ENCODE data around the gene MTMR12.

Gene MTMR12

GRCh38 chr5:32312595-32313332 is at the start of gene MTMR12:
Gene MTMR12 (minus strand): TSS chr5:32312939. CDS start chr5:32312838, 101 bp downstream.
- no peaks in the 10 kb centered on the region for H3K36me3 ChIP-seq (ENCODE audit: insufficient read depth, low read length)
- peak within 1 kb of the TSS; percentile 96 for H3K9ac ChIP-seq (ENCODE audit: low read depth, low read length)
- H3K9me3 ChIP-seq (ENCODE audit: control insufficient read depth, insufficient read depth, low read length), result no peaks in the 10 kb centered on the region
- no peaks in the 10 kb centered on the region for H3K4me1 ChIP-seq (ENCODE audit: insufficient read depth, low read length)

GRCh38 chr5:32362527-32362926 is 49.8 kb upstream of the MTMR12 start:
- Histone ChIP-seq H3K36me3 (ENCODE audit: insufficient read depth, low read length) (no peaks in the 10 kb centered on the region; the same call in 1 of the 2 replicates), H3K9ac (ENCODE audit: low read depth, low read length) (no peak overlapping the region), H3K4me1 (ENCODE audit: insufficient read depth, low read length) (peaks cover 12% of the 10 kb centered on the region)

GRCh38 chr5:32360906-32361305 is 48.2 kb upstream of the MTMR12 start:
- peaks cover 12% of the 10 kb centered on the region for H3K4me1 ChIP-seq (ENCODE audit: insufficient read depth, low read length)
- peaks cover 4% of the 10 kb centered on the region for H3K36me3 ChIP-seq (ENCODE audit: insufficient read depth, low read length)
- H3K9ac ChIP-seq (ENCODE audit: low read depth, low read length), result no peak overlapping the region
- no peaks in the 10 kb centered on the region for H3K9me3 ChIP-seq (ENCODE audit: control insufficient read depth, insufficient read depth, low read length)

More at GRCh38 chr5:32362527-32362926, 49.8 kb upstream of the MTMR12 start:
- H3K9me3 ChIP-seq (ENCODE audit: control insufficient read depth, insufficient read depth, low read length), result no peaks in the 10 kb centered on the region

- no peak overlapping the region for H3K9ac ChIP-seq (ENCODE audit: low read depth, low read length)
- peaks cover 4% of the 10 kb centered on the region for H3K36me3 ChIP-seq (ENCODE audit: insufficient read depth, low read length)
Measured at GRCh38 chr5:32358611-32359010, 45.9 kb upstream of the MTMR12 start.

GRCh38 chr5:32357658-32358057 is 44.9 kb upstream of the MTMR12 start:
- H3K4me1 ChIP-seq (ENCODE audit: insufficient read depth, low read length), result peaks cover 12% of the 10 kb centered on the region
- H3K9me3 ChIP-seq (ENCODE audit: control insufficient read depth, insufficient read depth, low read length), result no peaks in the 10 kb centered on the region
- no peak overlapping the region for H3K9ac ChIP-seq (ENCODE audit: low read depth, low read length)
- H3K36me3 ChIP-seq (ENCODE audit: insufficient read depth, low read length), result peaks cover 4% of the 10 kb centered on the region

More at GRCh38 chr5:32358611-32359010, 45.9 kb upstream of the MTMR12 start:
- Histone ChIP-seq H3K4me1 (ENCODE audit: insufficient read depth, low read length) (peaks cover 12% of the 10 kb centered on the region), H3K9me3 (ENCODE audit: control insufficient read depth, insufficient read depth, low read length) (no peaks in the 10 kb centered on the region)

- Histone ChIP-seq H3K4me1 (ENCODE audit: insufficient read depth, low read length) (peaks cover 12% of the 10 kb centered on the region), H3K9me3 (ENCODE audit: control insufficient read depth, insufficient read depth, low read length) (no peaks in the 10 kb centered on the region), H3K9ac (ENCODE audit: low read depth, low read length) (no peak overlapping the region), H3K36me3 (ENCODE audit: insufficient read depth, low read length) (peaks cover 4% of the 10 kb centered on the region)
Measured at GRCh38 chr5:32355686-32356085, 42.9 kb upstream of the MTMR12 start.

GRCh38 chr5:32353420-32353819 is 40.7 kb upstream of the MTMR12 start:
- Histone ChIP-seq H3K9ac (ENCODE audit: low read depth, low read length) (no peak overlapping the region), H3K4me1 (ENCODE audit: insufficient read depth, low read length) (no peaks in the 10 kb centered on the region)

GRCh38 chr5:32352685-32353084 is 39.9 kb upstream of the MTMR12 start:
- Histone ChIP-seq H3K9me3 (ENCODE audit: control insufficient read depth, insufficient read depth, low read length) (peaks cover 9% of the 10 kb centered on the region; the same call in 1 of the 2 replicates), H3K9ac (ENCODE audit: low read depth, low read length) (no peak overlapping the region), H3K36me3 (ENCODE audit: insufficient read depth, low read length) (peaks cover 4% of the 10 kb centered on the region), H3K4me1 (ENCODE audit: insufficient read depth, low read length) (no peaks in the 10 kb centered on the region)

More at GRCh38 chr5:32353420-32353819, 40.7 kb upstream of the MTMR12 start:
- H3K9me3 ChIP-seq (ENCODE audit: control insufficient read depth, insufficient read depth, low read length), result peaks cover 8% of the 10 kb centered on the region; the same call in 1 of the 2 replicates
- H3K36me3 ChIP-seq (ENCODE audit: insufficient read depth, low read length), result peaks cover 4% of the 10 kb centered on the region

- H3K9ac ChIP-seq (ENCODE audit: low read depth, low read length), result no peak overlapping the region
- peaks cover 15% of the 10 kb centered on the region for H3K9me3 ChIP-seq (ENCODE audit: control insufficient read depth, insufficient read depth, low read length)
- H3K4me1 ChIP-seq (ENCODE audit: insufficient read depth, low read length), result no peaks in the 10 kb centered on the region
- H3K36me3 ChIP-seq (ENCODE audit: insufficient read depth, low read length), result no peaks in the 10 kb centered on the region
Measured at GRCh38 chr5:32346869-32347268, 34.1 kb upstream of the MTMR12 start.

GRCh38 chr5:32343058-32343672 is 30.4 kb upstream of the MTMR12 start:
- Histone ChIP-seq H3K36me3 (ENCODE audit: insufficient read depth, low read length) (no peaks in the 10 kb centered on the region), H3K9me3 (ENCODE audit: control insufficient read depth, insufficient read depth, low read length) (peaks cover 17% of the 10 kb centered on the region), H3K4me1 (ENCODE audit: insufficient read depth, low read length) (no peaks in the 10 kb centered on the region), H3K9ac (ENCODE audit: low read depth, low read length) (no peak overlapping the region)

GRCh38 chr5:32342656-32343055 is 29.9 kb upstream of the MTMR12 start:
- Histone ChIP-seq H3K9me3 (ENCODE audit: control insufficient read depth, insufficient read depth, low read length) (peaks cover 17% of the 10 kb centered on the region), H3K9ac (ENCODE audit: low read depth, low read length) (no peak overlapping the region), H3K36me3 (ENCODE audit: insufficient read depth, low read length) (no peaks in the 10 kb centered on the region), H3K4me1 (ENCODE audit: insufficient read depth, low read length) (no peaks in the 10 kb centered on the region)

GRCh38 chr5:32339878-32340277 is 27.1 kb upstream of the MTMR12 start:
- Histone ChIP-seq H3K9ac (ENCODE audit: low read depth, low read length) (no peak overlapping the region), H3K9me3 (ENCODE audit: control insufficient read depth, insufficient read depth, low read length) (peaks cover 13% of the 10 kb centered on the region; the same call in 1 of the 2 replicates), H3K4me1 (ENCODE audit: insufficient read depth, low read length) (no peaks in the 10 kb centered on the region), H3K36me3 (ENCODE audit: insufficient read depth, low read length) (no peaks in the 10 kb centered on the region)

GRCh38 chr5:32339198-32339597 is 26.5 kb upstream of the MTMR12 start:
- no peak overlapping the region for H3K9ac ChIP-seq (ENCODE audit: low read depth, low read length)
- H3K36me3 ChIP-seq (ENCODE audit: insufficient read depth, low read length), result no peaks in the 10 kb centered on the region
- no peaks in the 10 kb centered on the region for H3K4me1 ChIP-seq (ENCODE audit: insufficient read depth, low read length)
- peaks cover 13% of the 10 kb centered on the region; the same call in 1 of the 2 replicates for H3K9me3 ChIP-seq (ENCODE audit: control insufficient read depth, insufficient read depth, low read length)

- Histone ChIP-seq H3K9ac (ENCODE audit: low read depth, low read length) (no peak overlapping the region), H3K9me3 (ENCODE audit: control insufficient read depth, insufficient read depth, low read length) (peaks cover 2% of the 10 kb centered on the region; the same call in 1 of the 2 replicates)
Measured at GRCh38 chr5:32332966-32333365, 20.2 kb upstream of the MTMR12 start.

GRCh38 chr5:32332361-32332760 is 19.6 kb upstream of the MTMR12 start:
- H3K9ac ChIP-seq (ENCODE audit: low read depth, low read length), result no peak overlapping the region
- 0 out of 2 replicates have a peak, but pooled peaks cover 2% of the 10 kb centered on the region for H3K9me3 ChIP-seq (ENCODE audit: control insufficient read depth, insufficient read depth, low read length)
- H3K36me3 ChIP-seq (ENCODE audit: insufficient read depth, low read length), result no peaks in the 10 kb centered on the region
- H3K4me1 ChIP-seq (ENCODE audit: insufficient read depth, low read length), result no peaks in the 10 kb centered on the region

More at GRCh38 chr5:32332966-32333365, 20.2 kb upstream of the MTMR12 start:
- H3K36me3 ChIP-seq (ENCODE audit: insufficient read depth, low read length), result no peaks in the 10 kb centered on the region
- H3K4me1 ChIP-seq (ENCODE audit: insufficient read depth, low read length), result no peaks in the 10 kb centered on the region

All from ES-I3 (cell line).